Gastroesophageal sphincter (tissue), 4 donors: ENCODE measurements around the gene KCNB1. TPM values are rescaled to one million over a fixed set of nuclear protein-coding genes. Genes with fewer than 3 reads are reported as not detected.
A peak's percentile ranks its signal among the peaks of the same experiment; 100 is the strongest.

Experiments used
- ATAC-seq: fragments of 150-250 bp; one replicate; pipeline ENCODE4 v1.9.1; 2016; ENCODE audit warnings: mild to moderate bottlenecking, moderate library complexity
- H3K27ac ChIP-seq, 4 donors: fragments of 200-600 bp; sonication (generic) in 3 of 4; 1 replicate in 3 of 4; 2 replicates in 1 of 4; pipeline ENCODE4 v1.5.1; 2016 to 2019
- H3K27me3 ChIP-seq: fragments of 200-600 bp; sonication (generic); one replicate; pipeline ENCODE4 v1.5.1; 2019
- H3K36me3 ChIP-seq, 2 donors: fragments of 200-600 bp; sonication (generic); one replicate each; pipeline ENCODE4 v1.5.1; 2019; ENCODE audit warnings: control low read depth in 1 of 2
- H3K4me1 ChIP-seq, 3 donors: fragments of 200-600 bp; sonication (generic); 1 replicate in 2 of 3; 2 replicates in 1 of 3; pipeline ENCODE4 v1.5.1; 2016 to 2019; ENCODE audit warnings: control low read depth in 2 of 3
- H3K4me3 ChIP-seq, 2 donors: fragments of 200-600 bp; sonication (generic); one replicate each; pipeline ENCODE4 v1.5.1; 2019; ENCODE audit warnings: mild to moderate bottlenecking in 1 of 2, moderate library complexity in 1 of 2
- H3K9me3 ChIP-seq, 3 donors: fragments of 200-600 bp; sonication (generic); one replicate each; pipeline ENCODE4 v1.5.1; 2017 to 2019; ENCODE audit warnings: control low read depth in 2 of 3
- CTCF ChIP-seq, 4 experiments: fragments of 200-600 bp in 2 of 4; fragments of 450-650 bp in 2 of 4; sonication (generic) in 1 of 4; IDR thresholded peaks; one replicate each; pipeline ENCODE4 v1.5.1; 2017 to 2019; ENCODE audit warnings: antibody characterized with exemption in 4 of 4, mild to moderate bottlenecking in 2 of 4, moderate library complexity in 2 of 4
- EP300 ChIP-seq: sonication (generic); formaldehyde crosslinking; IDR thresholded peaks from one replicate; pipeline ENCODE4 v1.6.1; 2017; ENCODE audit warnings: antibody characterized with exemption, mild to moderate bottlenecking
- POLR2A ChIP-seq, 2 donors: fragments of 450-650 bp; IDR thresholded peaks; one replicate each; pipeline ENCODE4 v1.6.1; 2017; ENCODE audit warnings: antibody characterized with exemption in 2 of 2, mild to moderate bottlenecking in 2 of 2, moderate library complexity in 1 of 2
- POLR2AphosphoS5 ChIP-seq: sonication (generic); formaldehyde crosslinking; IDR thresholded peaks from one replicate; pipeline ENCODE4 v1.6.1; 2017; ENCODE audit warnings: antibody characterized with exemption
- WGBS, 2 donors: methylation state at CpG; one replicate each; pipeline ENCODE4 v1.1.5; 2018; ENCODE audit warnings: low coverage in 1 of 2; 5-methylcytosine and 5-hydroxymethylcytosine counted together
- total RNA-seq, 4 donors: library from RNA; depleted of rRNA; stranded (reverse); fragments of >200 nt; gene quantifications; one replicate each; pipeline ENCODE4 v1.1.0, GENCODE V29; 2016

The KCNB1 gene
- total RNA-seq, 4 donors from 2014 or later, result 26.3 to 44.1 (median 38.0) TPM

GRCh38 chr20:49344140-49344539 lies 138.3 kb downstream of the KCNB1 start:
- WGBS, 2 donors, result 100% methylated on average over 2 of the region's 2 CpGs
- Histone ChIP-seq H3K36me3 (no peaks in the 10 kb centered on the region), H3K9me3 (no peaks in the 10 kb centered on the region), H3K27me3 (no peaks in the 10 kb centered on the region), H3K4me3 (no peak overlapping the region), H3K4me1 (peaks cover 3 to 39% (median 11%) of the 10 kb centered on the region in 3 donors), H3K27ac (peak overlapping the region in 3 of 4 donors; percentile 56 to 85 (median 73))
- no peak for ATAC-seq
- no peak for TF ChIP-seq CTCF (IDR thresholded peaks at IDR 0.05)
- TF ChIP-seq POLR2AphosphoS5, result no peak
- TF ChIP-seq POLR2A (IDR thresholded peaks at IDR 0.05), result no peak
- no peak for TF ChIP-seq EP300

- Histone ChIP-seq H3K9me3 (no peaks in the 10 kb centered on the region), H3K27ac (peak overlapping the region in 3 of 4 donors; percentile 55 to 85 (median 73)), H3K4me3 (no peak overlapping the region), H3K27me3 (no peaks in the 10 kb centered on the region), H3K4me1 (peaks cover 3 to 38% (median 11%) of the 10 kb centered on the region in 3 donors), H3K36me3 (no peaks in the 10 kb centered on the region)
- no peak for ATAC-seq
- 61 to 79% methylated on average over 3 to 4 of the region's 9 CpGs for WGBS, 2 donors
- TF ChIP-seq CTCF (IDR thresholded peaks at IDR 0.05) (no peak), EP300 (no peak), POLR2AphosphoS5 (no peak), POLR2A (IDR thresholded peaks at IDR 0.05) (no peak)
These were observed 139.2 kb downstream of the KCNB1 start for GRCh38 chr20:49343246-49343645.

- TF ChIP-seq POLR2AphosphoS5 (no peak), CTCF (IDR thresholded peaks at IDR 0.05) (no peak), EP300 (no peak), POLR2A (IDR thresholded peaks at IDR 0.05) (no peak)
- ATAC-seq, result peak; percentile 21
- Histone ChIP-seq H3K36me3 (no peaks in the 10 kb centered on the region), H3K27me3 (no peaks in the 10 kb centered on the region), H3K4me1 (peaks cover 2 to 27% (median 6%) of the 10 kb centered on the region in 3 donors), H3K27ac (peak overlapping the region in 3 of 4 donors; percentile 65 to 68 (median 67)), H3K4me3 (no peak overlapping the region), H3K9me3 (no peaks in the 10 kb centered on the region)
- WGBS, 2 donors, result 49 to 54% methylated on average over 5 to 11 of the region's 14 CpGs
These were observed 142.1 kb downstream of the KCNB1 start for GRCh38 chr20:49340161-49340966.

- WGBS, 2 donors, result 71 to 76% methylated on average over 9 of the region's 9 CpGs
- Histone ChIP-seq H3K36me3 (no peaks in the 10 kb centered on the region), H3K9me3 (no peaks in the 10 kb centered on the region), H3K4me1 (peaks cover 0 to 24% (median 0%) of the 10 kb centered on the region in 3 donors), H3K27me3 (no peaks in the 10 kb centered on the region), H3K4me3 (no peak overlapping the region), H3K27ac (peak overlapping the region in 1 of 4 donors; percentile 67)
- no peak for TF ChIP-seq CTCF (IDR thresholded peaks at IDR 0.05)
- TF ChIP-seq POLR2A (IDR thresholded peaks at IDR 0.05), result no peak
- no peak for TF ChIP-seq POLR2AphosphoS5
- TF ChIP-seq EP300, result no peak
- ATAC-seq, result no peak
These were observed 143.3 kb downstream of the KCNB1 start for GRCh38 chr20:49339123-49339522.

GRCh38 chr20:49338061-49338460 lies 144.4 kb downstream of the KCNB1 start:
- no peak for TF ChIP-seq EP300
- TF ChIP-seq POLR2AphosphoS5, result no peak
- no peak for TF ChIP-seq POLR2A (IDR thresholded peaks at IDR 0.05)
- no peak for TF ChIP-seq CTCF (IDR thresholded peaks at IDR 0.05)
- H3K27ac ChIP-seq, result no peak overlapping the region
- no peak for ATAC-seq
- H3K4me1 ChIP-seq, result peaks cover 0 to 30% (median 0%) of the 10 kb centered on the region in 3 donors
- no peaks in the 10 kb centered on the region for H3K27me3 ChIP-seq
- WGBS, 2 donors, result 83 to 93% methylated on average over 7 to 9 of the region's 11 CpGs
- H3K9me3 ChIP-seq, result no peaks in the 10 kb centered on the region
- H3K4me3 ChIP-seq, result no peak overlapping the region
- no peaks in the 10 kb centered on the region for H3K36me3 ChIP-seq
